Measurements from ENCODE around the gene FMN1. TPM values are rescaled to one million over a fixed set of nuclear protein-coding genes. Genes with fewer than 3 reads are reported as not detected.

FMN1 gene
- total and polyA plus RNA-seq, 3 donors from 2014 or later: 17.7 to 53.7 (median 47.4) TPM

DNA sequence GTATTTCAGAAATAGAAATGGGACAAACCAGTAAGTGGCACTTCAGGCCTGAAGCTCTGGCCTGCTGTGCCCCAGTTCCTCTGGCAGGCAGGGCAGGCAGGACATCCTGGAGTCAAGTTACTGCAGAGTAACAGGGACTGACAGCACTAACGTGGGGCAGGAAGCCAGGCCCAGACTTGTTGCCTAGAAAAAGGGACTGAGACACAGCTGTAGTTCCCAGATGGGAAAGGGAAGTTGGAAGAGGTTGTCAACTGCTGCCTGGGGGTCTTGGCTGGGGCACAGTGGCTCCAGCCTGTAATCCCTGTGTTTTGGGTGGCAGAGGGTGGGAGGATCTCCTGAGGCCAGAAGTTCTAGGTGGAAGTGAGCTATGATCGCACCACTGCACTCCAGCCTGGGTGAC lies 171.9 kb downstream of the FMN1 start:
- TF ChIP-seq CTCF (IDR thresholded peaks at IDR 0.05) (no peak), POLR2A (IDR thresholded peaks at IDR 0.05) (no peak)
- Histone ChIP-seq H3K27ac (no peak overlapping the region), H3K4me1 (no peaks in the 10 kb centered on the region), H3K4me3 (no peak overlapping the region), H3K36me3 (ENCODE audit: low read depth, missing control alignments) (no peaks in the 10 kb centered on the region), H3K27me3 (no peaks in the 10 kb centered on the region), H3K9me3 (no peaks in the 10 kb centered on the region)
- DNase-seq: no peak
- 56 to 60% methylated on average over 2 of the region's 2 CpGs for WGBS, 2 donors
- intact Hi-C loops (cut with DNase I; ENCODE audit: low total_unique reads): no loop called here

DNA sequence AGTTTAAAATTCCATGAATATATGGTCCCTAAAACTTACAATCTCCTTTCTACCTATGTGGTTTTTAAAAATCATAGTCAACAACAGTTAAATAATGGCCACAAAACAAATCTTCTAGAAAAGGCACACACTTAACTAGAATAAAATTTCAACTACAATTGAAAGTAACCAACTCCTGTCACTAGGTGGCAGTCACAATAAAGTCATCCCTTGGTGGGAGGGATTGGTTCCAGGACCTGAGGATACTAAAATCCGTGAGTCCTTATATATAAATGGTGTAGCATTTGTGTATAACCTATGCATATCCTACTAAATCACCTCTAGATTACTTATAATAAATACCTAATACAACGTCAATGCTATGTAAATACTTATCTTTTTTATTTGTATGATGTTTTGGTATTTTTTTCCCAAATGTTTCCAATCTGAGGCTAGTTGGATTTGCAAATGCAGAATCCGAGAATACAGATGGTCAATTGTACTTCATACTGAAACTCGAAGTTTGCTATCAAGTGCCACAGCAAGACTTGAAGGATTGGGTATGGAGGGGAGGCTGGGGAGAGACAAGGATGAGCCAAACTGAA lies 172.6 kb downstream of the FMN1 start:
- no peak for DNase-seq
- no peak overlapping the region for H3K27ac ChIP-seq

GRCh38 chr15:33019354-33019981 lies 175.0 kb downstream of the FMN1 start:
- intact Hi-C loops (cut with DNase I; ENCODE audit: low total_unique reads): no loop called here
- no peak for DNase-seq
- peak overlapping the region; percentile 29 to 31 for H3K4me3 ChIP-seq
- TF ChIP-seq CTCF (IDR thresholded peaks at IDR 0.05) (no peak), POLR2A (IDR thresholded peaks at IDR 0.05) (no peak)
- H3K27ac ChIP-seq: no peak overlapping the region
- no peaks in the 10 kb centered on the region for H3K27me3 ChIP-seq
- whole genome bisulfite sequencing, 2 donors: 72 to 80% methylated on average over 3 to 28 of the region's 43 CpGs
- H3K9me3 ChIP-seq: no peaks in the 10 kb centered on the region
- no peaks in the 10 kb centered on the region for H3K36me3 ChIP-seq (ENCODE audit: low read depth, missing control alignments)
- H3K4me1 ChIP-seq: no peaks in the 10 kb centered on the region

More for the DNA sequence above, 172.6 kb downstream of the FMN1 start:
- Histone ChIP-seq H3K36me3 (ENCODE audit: low read depth, missing control alignments) (no peaks in the 10 kb centered on the region), H3K4me3 (no peak overlapping the region), H3K27me3 (no peaks in the 10 kb centered on the region), H3K9me3 (no peaks in the 10 kb centered on the region), H3K4me1 (no peaks in the 10 kb centered on the region)
- TF ChIP-seq POLR2A (IDR thresholded peaks at IDR 0.05) (no peak), CTCF (IDR thresholded peaks at IDR 0.05) (peak in 2 of 3 experiments; percentile 41 to 52)
- WGBS, 2 donors: 33 to 50% methylated on average over 4 of the region's 4 CpGs
- intact Hi-C loops (cut with DNase I; ENCODE audit: low total_unique reads): no loop called here

DNA sequence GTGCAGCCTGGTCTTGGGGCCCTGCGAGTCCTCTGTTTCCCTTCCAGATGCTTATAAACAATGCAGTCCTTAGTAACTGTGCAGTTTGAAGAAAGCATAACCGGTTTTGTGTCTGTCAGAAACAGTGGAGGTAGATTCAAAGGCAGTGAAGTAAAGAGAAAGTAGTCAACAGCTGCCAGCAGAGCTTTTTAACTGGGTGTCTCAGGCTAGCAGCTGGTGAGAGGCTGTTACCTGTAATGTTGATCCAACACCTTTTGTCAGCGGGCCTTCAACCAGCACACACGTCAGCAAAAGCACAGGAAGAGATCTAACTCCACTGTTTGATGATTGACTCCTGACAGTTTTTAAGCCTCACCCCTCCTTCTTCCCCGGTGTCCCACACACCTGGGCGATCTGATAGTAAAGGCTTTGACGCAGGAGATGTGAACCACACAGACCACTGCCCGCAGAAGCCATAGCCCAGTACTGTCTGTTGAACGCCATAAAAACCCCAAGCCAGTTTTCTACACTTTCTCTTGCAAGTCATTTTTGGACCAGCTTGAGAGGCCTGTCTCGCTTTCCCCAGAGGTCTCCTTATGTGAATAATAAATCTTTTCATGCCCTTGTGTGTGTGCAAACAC lies 178.0 kb downstream of the FMN1 start:
- intact Hi-C loops (cut with DNase I; ENCODE audit: low total_unique reads): no loop called here
- Histone ChIP-seq H3K27me3 (no peaks in the 10 kb centered on the region), H3K36me3 (ENCODE audit: low read depth, missing control alignments) (no peaks in the 10 kb centered on the region), H3K9me3 (no peaks in the 10 kb centered on the region), H3K27ac (no peak overlapping the region), H3K4me3 (no peak overlapping the region), H3K4me1 (no peaks in the 10 kb centered on the region)
- no peak for DNase-seq
- WGBS, 2 donors: 74 to 80% methylated on average over 10 of the region's 10 CpGs
- no peak for TF ChIP-seq POLR2A (IDR thresholded peaks at IDR 0.05)
- TF ChIP-seq CTCF (IDR thresholded peaks at IDR 0.05): no peak

Data from testis (tissue), 3 donors.